ENCODE results near the gene CNGB1. TPM values are rescaled to one million over a fixed set of nuclear protein-coding genes. Genes with fewer than 3 reads are reported as not detected.

Gene CNGB1
- total RNA-seq, 4 donors from 2014 or later: 0.13 TPM; not detected in 3

DNA sequence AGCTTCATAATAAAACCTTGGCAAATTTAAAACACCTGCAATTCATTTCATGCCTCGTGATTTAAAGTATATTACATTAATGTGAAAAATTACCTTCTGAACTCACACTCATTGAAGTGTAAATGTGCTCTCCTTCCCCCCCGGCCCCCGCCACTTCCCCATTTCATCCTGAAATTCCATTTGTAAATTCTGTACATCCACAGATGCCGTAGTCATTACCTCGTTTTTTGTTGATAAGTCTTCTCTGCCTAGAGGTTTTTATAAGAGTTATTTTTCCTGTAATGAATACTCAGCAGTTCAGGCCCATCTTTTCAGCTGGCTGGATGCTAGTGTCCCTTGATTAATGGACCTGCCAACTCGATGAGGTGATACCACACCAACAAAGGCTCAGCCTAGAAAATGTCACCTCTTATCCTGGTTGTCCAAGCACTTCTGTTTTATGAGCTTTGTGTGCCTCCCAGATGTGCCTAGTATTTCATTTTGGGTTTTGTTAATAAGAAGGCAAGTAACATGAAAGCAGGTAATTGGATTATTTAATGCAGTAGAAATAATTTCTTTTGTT lies 103.8 kb downstream of the CNGB1 start:
- Histone ChIP-seq H3K27me3 (no peaks in the 10 kb centered on the region), H3K36me3 (no peaks in the 10 kb centered on the region), H3K27ac (no peak overlapping the region), H3K4me1 (no peaks in the 10 kb centered on the region), H3K4me3 (replicated peaks in 1 of 3) (no peak overlapping the region), H3K9me3 (no peaks in the 10 kb centered on the region)
- no peak for TF ChIP-seq POLR2A (IDR thresholded peaks at IDR 0.05)
- TF ChIP-seq, protein P1, sequence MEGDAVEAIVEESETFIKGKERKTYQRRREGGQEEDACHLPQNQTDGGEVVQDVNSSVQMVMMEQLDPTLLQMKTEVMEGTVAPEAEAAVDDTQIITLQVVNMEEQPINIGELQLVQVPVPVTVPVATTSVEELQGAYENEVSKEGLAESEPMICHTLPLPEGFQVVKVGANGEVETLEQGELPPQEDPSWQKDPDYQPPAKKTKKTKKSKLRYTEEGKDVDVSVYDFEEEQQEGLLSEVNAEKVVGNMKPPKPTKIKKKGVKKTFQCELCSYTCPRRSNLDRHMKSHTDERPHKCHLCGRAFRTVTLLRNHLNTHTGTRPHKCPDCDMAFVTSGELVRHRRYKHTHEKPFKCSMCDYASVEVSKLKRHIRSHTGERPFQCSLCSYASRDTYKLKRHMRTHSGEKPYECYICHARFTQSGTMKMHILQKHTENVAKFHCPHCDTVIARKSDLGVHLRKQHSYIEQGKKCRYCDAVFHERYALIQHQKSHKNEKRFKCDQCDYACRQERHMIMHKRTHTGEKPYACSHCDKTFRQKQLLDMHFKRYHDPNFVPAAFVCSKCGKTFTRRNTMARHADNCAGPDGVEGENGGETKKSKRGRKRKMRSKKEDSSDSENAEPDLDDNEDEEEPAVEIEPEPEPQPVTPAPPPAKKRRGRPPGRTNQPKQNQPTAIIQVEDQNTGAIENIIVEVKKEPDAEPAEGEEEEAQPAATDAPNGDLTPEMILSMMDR (IDR thresholded peaks at IDR 0.05): no peak
- 64% methylated on average over 6 of the region's 6 CpGs for WGBS, 2 donors
- intact Hi-C loops (cut with DNase I): loop anchor here (10.0 kb wide), 1 partner anchor 292 kb away; no protein-coding TSS in a partner anchor
- no peak for DNase-seq

DNA sequence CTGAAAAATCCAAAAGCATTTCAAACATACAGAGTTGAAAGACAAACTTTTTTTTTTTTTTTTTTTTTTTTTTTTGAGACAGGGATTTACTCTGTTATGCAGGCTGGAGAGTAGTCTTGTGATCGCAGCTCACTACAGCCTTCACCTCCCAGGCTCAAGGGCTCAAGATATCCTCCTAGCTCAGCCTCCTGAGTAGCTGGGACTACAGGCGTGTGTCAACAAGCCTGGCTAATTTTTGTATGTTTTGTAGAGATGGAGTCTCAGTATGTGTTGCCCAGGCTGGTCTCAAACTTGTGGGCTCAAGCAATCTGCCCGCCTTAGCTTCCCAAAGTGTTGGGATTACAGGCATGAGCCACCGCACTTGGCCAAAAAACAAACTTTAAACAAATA lies 104.4 kb downstream of the CNGB1 start:
- no peak overlapping the region for H3K4me3 ChIP-seq (replicated peaks in 1 of 3)
- no peaks in the 10 kb centered on the region for H3K27me3 ChIP-seq
- intact Hi-C loops (cut with DNase I): loop anchor here (10.0 kb wide), 1 partner anchor 292 kb away; no protein-coding TSS in a partner anchor
- no peaks in the 10 kb centered on the region for H3K4me1 ChIP-seq
- WGBS, 2 donors: 87 to 91% methylated on average over 4 of the region's 4 CpGs
- TF ChIP-seq, protein P1 (IDR thresholded peaks at IDR 0.05): no peak
- no peak for TF ChIP-seq POLR2A (IDR thresholded peaks at IDR 0.05)
- no peaks in the 10 kb centered on the region for H3K9me3 ChIP-seq
- no peak overlapping the region for H3K27ac ChIP-seq
- DNase-seq: no peak
- H3K36me3 ChIP-seq: no peaks in the 10 kb centered on the region

DNA sequence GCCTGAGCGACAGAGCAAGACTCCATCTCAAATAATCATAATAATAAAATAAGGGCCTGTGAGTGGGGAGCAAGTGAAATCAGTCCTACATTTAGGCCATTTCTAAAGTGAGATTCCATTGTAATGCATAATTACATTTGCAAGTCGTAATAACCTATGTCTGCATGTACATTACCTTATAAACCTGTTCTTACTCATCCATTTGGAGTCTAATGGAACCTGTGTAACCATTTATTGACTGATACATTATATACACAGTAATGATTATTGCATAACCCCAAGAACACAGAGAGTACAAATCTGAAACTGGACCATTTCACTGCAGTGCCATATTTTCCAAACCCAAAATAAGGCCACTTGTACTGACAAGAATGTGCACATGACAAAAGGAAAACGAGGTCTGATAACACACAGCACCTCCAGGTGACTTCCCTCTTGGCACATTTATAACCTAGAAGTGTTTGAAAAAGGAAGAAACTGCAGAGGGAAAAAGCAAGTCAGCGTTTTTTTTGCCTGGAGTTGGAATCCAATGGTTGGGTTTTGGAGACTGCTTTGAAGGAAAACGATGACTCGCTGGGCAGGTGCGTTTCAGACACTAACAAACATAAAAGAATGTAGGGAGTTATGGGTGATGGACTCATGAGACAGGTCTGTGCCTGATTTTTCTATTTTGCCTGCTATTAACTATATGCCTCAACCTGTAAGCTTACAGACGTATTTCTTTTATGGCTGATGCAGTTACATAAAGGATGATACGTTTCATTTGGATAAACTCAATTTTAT lies 105.0 kb downstream of the CNGB1 start:
- Histone ChIP-seq H3K4me1 (no peaks in the 10 kb centered on the region), H3K27me3 (no peaks in the 10 kb centered on the region), H3K36me3 (no peaks in the 10 kb centered on the region), H3K4me3 (replicated peaks in 1 of 3) (no peak overlapping the region), H3K9me3 (no peaks in the 10 kb centered on the region), H3K27ac (peak overlapping the region in 1 of 3 donors; percentile 5)
- intact Hi-C loops (cut with DNase I): loop anchor here (10.0 kb wide), 1 partner anchor 291 kb away; no protein-coding TSS in a partner anchor
- DNase-seq: no peak
- WGBS, 2 donors: 54 to 55% methylated on average over 9 of the region's 9 CpGs
- TF ChIP-seq POLR2A (IDR thresholded peaks at IDR 0.05): no peak
- TF ChIP-seq, protein P1 (IDR thresholded peaks at IDR 0.05): no peak

DNA sequence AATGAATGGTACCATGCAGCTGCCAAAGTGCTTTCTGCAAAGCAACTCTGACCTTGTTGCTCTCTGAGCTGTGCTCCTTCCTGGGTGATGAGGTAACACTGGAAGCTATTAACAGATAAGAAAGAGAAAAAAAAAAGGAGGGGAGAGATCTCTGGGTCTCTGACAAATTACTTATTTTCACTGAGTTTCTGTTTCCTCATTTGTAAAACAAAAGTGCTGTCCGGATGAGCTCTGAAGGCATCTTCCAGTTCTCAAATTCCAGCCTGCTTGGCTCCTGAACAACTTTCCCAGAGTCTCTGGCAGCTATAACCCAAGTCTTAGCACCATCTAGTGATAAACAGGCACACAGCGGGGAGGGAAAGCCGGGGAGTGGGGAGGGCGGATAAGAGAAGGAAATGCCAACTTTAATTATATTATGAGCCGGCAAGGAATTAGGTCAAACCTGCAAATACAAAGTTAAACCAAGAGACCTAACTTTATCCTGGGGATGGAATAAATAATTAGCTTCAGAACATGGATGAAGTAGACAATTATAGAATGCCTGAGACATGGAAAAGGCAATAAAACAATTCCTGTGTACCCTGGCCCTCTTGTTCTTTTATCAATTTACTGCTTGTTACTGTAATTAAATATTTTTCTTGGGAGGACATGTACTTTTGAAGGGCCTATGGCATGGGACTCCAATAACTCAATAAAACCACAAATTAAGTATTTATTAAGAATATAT lies 107.3 kb downstream of the CNGB1 start:
- intact Hi-C loops (cut with DNase I): loop anchor here (2.0 to 10.0 kb wide), 2 partner anchors 107 to 289 kb away; no protein-coding TSS in a partner anchor
- Histone ChIP-seq H3K36me3 (no peaks in the 10 kb centered on the region), H3K4me3 (replicated peaks in 1 of 3) (no peak overlapping the region), H3K27ac (no peak overlapping the region), H3K9me3 (no peaks in the 10 kb centered on the region), H3K27me3 (no peaks in the 10 kb centered on the region), H3K4me1 (no peaks in the 10 kb centered on the region)
- TF ChIP-seq, protein P1 (IDR thresholded peaks at IDR 0.05): peak in 5 of 6 experiments; percentile 40 to 84 (median 74)
- TF ChIP-seq POLR2A (IDR thresholded peaks at IDR 0.05): no peak
- DNase-seq: peak; percentile 69 to 74
- WGBS, 2 donors: 1 to 2% methylated on average over 5 of the region's 5 CpGs
